Breast epithelium (tissue), 4 donors: ENCODE measurements around the gene NEURL3. TPM values are rescaled to one million over a fixed set of nuclear protein-coding genes. Genes with fewer than 3 reads are reported as not detected.
"Not testable (repeated sequence)": the region's sequence is repeated elsewhere in the genome, so short reads cannot be mapped to it uniquely, and the experiment has no call there.

Experiments used
- DNase-seq, 2 donors: peaks; one replicate each; pipeline ENCODE4 v3.0.0-alpha.2; 2019; ENCODE audit warnings: low spot score in 2 of 2
- H3K27ac ChIP-seq, 2 donors: fragments of 200-600 bp; sonication (generic) in 1 of 2; one replicate each; pipeline ENCODE4 v1.5.1; 2016 to 2019; ENCODE audit warnings: mild to moderate bottlenecking in 1 of 2
- H3K27me3 ChIP-seq, 2 donors: fragments of 200-600 bp; sonication (generic) in 1 of 2; one replicate each; pipeline versions ENCODE4 v1.5.1 to v1.6.0; 2017 to 2019; ENCODE audit warnings: control low read depth in 1 of 2, mild to moderate bottlenecking in 1 of 2
- H3K36me3 ChIP-seq: fragments of 200-600 bp; one replicate; pipeline ENCODE4 v1.5.1; 2019
- H3K4me1 ChIP-seq, 2 donors: fragments of 200-600 bp; sonication (generic); one replicate each; pipeline ENCODE4 v1.5.1; 2016 to 2019; ENCODE audit warnings: control low read depth in 1 of 2
- H3K4me3 ChIP-seq, 3 donors: fragments of 200-600 bp; sonication (generic); 1 replicate in 2 of 3; 2 replicates in 1 of 3; pipeline ENCODE4 v1.5.1; 2016 to 2019; ENCODE audit warnings: mild to moderate bottlenecking in 3 of 3, moderate library complexity in 2 of 3
- H3K9me3 ChIP-seq, 2 donors: fragments of 200-600 bp; sonication (generic) in 1 of 2; one replicate each; pipeline ENCODE4 v1.5.1; 2016 to 2019; ENCODE audit warnings: control low read depth in 1 of 2
- POLR2A ChIP-seq: fragments of 450-650 bp; IDR thresholded peaks from one replicate; pipeline ENCODE4 v1.6.1; 2016; ENCODE audit warnings: antibody characterized with exemption, mild to moderate bottlenecking, moderate library complexity
- POLR2AphosphoS5 ChIP-seq, 3 donors: sonication (generic); formaldehyde crosslinking; IDR thresholded peaks; one replicate each; pipeline ENCODE4 v1.6.1; 2017; ENCODE audit warnings: antibody characterized with exemption in 3 of 3
- intact Hi-C: fragments of 100-400 bp; cut with DNase I; formaldehyde crosslinking; loops from one replicate; pipeline ENCODE4 v1.15.1; 2023; ENCODE audit warnings: low total_unique reads
- total RNA-seq, 3 donors: library from RNA; depleted of rRNA; stranded (reverse); fragments of >200 nt; gene quantifications; one replicate each; pipeline ENCODE4 v1.1.0, GENCODE V29; 2016
- TF ChIP-seq, protein P1 (sequence below), 3 donors: fragments of 450-650 bp; IDR thresholded peaks; one replicate each; pipeline ENCODE4 v1.5.1; 2016 to 2017; ENCODE audit warnings: antibody characterized with exemption in 3 of 3, mild to moderate bottlenecking in 3 of 3, moderate library complexity in 3 of 3

NEURL3 gene
- total RNA-seq, 3 donors from 2014 or later = 4.3 to 6.1 TPM; not detected in 1

DNA sequence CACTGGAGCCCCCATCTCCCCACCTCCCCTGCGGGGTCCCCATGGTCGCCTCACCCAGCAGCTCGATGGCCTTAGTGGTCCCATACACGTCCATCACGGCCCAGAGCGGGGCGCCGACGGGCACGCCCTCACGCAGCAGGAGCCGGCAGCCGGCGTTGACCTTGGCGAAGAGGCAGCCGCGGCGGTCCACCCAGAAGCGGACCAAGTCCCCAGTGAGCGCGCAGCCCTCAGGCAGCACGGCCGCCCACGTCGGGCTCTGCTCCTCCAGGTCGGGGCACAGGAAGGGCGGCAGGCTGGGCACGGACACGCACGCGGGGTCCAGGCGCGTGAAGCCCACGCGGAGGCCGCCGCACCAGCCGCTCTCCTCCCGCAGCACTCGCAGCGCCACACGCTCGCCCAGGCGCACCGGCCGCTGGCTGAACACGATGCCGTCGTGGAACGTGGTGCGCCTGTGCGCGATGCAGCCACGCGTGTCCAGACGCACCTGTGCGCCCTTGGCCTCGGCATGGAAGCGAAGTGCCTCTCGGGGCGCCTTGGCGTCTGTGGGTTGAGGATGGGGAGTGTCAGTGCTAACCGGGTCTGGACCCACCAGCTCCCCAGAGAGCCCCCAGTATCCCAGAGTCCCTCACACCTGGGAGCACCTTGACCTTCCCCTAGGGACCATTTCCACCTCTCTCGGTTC is 4.6 kb downstream of the NEURL3 start:
- intact Hi-C loops = no loop called here
- peak in 1 of 2 donors; percentile 10 for DNase-seq
- no peak overlapping the region for H3K27ac ChIP-seq
- H3K4me1 ChIP-seq = no peaks in the 10 kb centered on the region
- no peak for TF ChIP-seq POLR2AphosphoS5 (IDR thresholded peaks at IDR 0.05)
- no peak for TF ChIP-seq POLR2A
- TF ChIP-seq, protein P1, sequence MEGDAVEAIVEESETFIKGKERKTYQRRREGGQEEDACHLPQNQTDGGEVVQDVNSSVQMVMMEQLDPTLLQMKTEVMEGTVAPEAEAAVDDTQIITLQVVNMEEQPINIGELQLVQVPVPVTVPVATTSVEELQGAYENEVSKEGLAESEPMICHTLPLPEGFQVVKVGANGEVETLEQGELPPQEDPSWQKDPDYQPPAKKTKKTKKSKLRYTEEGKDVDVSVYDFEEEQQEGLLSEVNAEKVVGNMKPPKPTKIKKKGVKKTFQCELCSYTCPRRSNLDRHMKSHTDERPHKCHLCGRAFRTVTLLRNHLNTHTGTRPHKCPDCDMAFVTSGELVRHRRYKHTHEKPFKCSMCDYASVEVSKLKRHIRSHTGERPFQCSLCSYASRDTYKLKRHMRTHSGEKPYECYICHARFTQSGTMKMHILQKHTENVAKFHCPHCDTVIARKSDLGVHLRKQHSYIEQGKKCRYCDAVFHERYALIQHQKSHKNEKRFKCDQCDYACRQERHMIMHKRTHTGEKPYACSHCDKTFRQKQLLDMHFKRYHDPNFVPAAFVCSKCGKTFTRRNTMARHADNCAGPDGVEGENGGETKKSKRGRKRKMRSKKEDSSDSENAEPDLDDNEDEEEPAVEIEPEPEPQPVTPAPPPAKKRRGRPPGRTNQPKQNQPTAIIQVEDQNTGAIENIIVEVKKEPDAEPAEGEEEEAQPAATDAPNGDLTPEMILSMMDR (IDR thresholded peaks at IDR 0.05) = no peak
- no peak overlapping the region for H3K4me3 ChIP-seq
- no peaks in the 10 kb centered on the region for H3K36me3 ChIP-seq
- H3K9me3 ChIP-seq = no peaks in the 10 kb centered on the region
- peaks cover 0 to 7% of the 10 kb centered on the region in 2 donors for H3K27me3 ChIP-seq

GRCh38 chr2:96499061-96499960 is 5.8 kb downstream of the NEURL3 start:
- intact Hi-C loops = no loop called here
- no peak overlapping the region for H3K27ac ChIP-seq

GRCh38 chr2:96498611-96499010 is 6.5 kb downstream of the NEURL3 start:
- intact Hi-C loops, H3K4me3 ChIP-seq, H3K27ac ChIP-seq, H3K9me3 ChIP-seq, H3K36me3 ChIP-seq, H3K27me3 ChIP-seq, H3K4me1 ChIP-seq: not testable (repeated sequence)
- peak in 1 of 2 donors; percentile 1 for DNase-seq

More at GRCh38 chr2:96499061-96499960, 5.8 kb downstream of the NEURL3 start:
- DNase-seq = peak in 1 of 2 donors; percentile 16
- H3K4me1 ChIP-seq = no peaks in the 10 kb centered on the region
- peaks cover 0 to 7% of the 10 kb centered on the region in 2 donors for H3K27me3 ChIP-seq
- no peak overlapping the region for H3K4me3 ChIP-seq
- TF ChIP-seq POLR2A (no peak), POLR2AphosphoS5 (IDR thresholded peaks at IDR 0.05) (no peak)
- TF ChIP-seq, protein P1 (IDR thresholded peaks at IDR 0.05) = no peak
- peaks cover 0 to 6% of the 10 kb centered on the region in 2 donors for H3K9me3 ChIP-seq
- no peaks in the 10 kb centered on the region for H3K36me3 ChIP-seq

- intact Hi-C loops = no loop called here
Measured at GRCh38 chr2:96498021-96498431, 7.1 kb downstream of the NEURL3 start.

GRCh38 chr2:96495982-96496629 is 9.1 kb downstream of the NEURL3 start:
- Histone ChIP-seq H3K4me3 (no peak overlapping the region), H3K9me3 (peaks cover 0 to 7% of the 10 kb centered on the region in 2 donors), H3K27me3 (peaks cover 0 to 7% of the 10 kb centered on the region in 2 donors), H3K4me1 (no peaks in the 10 kb centered on the region), H3K27ac (no peak overlapping the region), H3K36me3 (no peaks in the 10 kb centered on the region)
- DNase-seq = no peak
- TF ChIP-seq POLR2AphosphoS5 (IDR thresholded peaks at IDR 0.05) = no peak
- intact Hi-C loops = no loop called here

More at GRCh38 chr2:96498021-96498431, 7.1 kb downstream of the NEURL3 start:
- no peak for DNase-seq
- TF ChIP-seq POLR2AphosphoS5 (IDR thresholded peaks at IDR 0.05) (no peak), POLR2A (no peak)
- TF ChIP-seq, protein P1 (IDR thresholded peaks at IDR 0.05) = no peak
- H3K9me3 ChIP-seq = peaks cover 0 to 7% of the 10 kb centered on the region in 2 donors
- peaks cover 0 to 7% of the 10 kb centered on the region in 2 donors for H3K27me3 ChIP-seq
- no peaks in the 10 kb centered on the region for H3K36me3 ChIP-seq
- H3K4me1 ChIP-seq = no peaks in the 10 kb centered on the region
- no peak overlapping the region for H3K4me3 ChIP-seq
- H3K27ac ChIP-seq = no peak overlapping the region
